ENCODE results near the gene SDK1.
"Not testable (repeated sequence)": the region's sequence is repeated elsewhere in the genome, so short reads cannot be mapped to it uniquely, and the experiment has no call there.

SDK1 gene

GRCh38 chr7:4207011-4207410 lies 906.0 kb downstream of the SDK1 start:
- DNase-seq (ENCODE audit: low read depth): no peak

DNA sequence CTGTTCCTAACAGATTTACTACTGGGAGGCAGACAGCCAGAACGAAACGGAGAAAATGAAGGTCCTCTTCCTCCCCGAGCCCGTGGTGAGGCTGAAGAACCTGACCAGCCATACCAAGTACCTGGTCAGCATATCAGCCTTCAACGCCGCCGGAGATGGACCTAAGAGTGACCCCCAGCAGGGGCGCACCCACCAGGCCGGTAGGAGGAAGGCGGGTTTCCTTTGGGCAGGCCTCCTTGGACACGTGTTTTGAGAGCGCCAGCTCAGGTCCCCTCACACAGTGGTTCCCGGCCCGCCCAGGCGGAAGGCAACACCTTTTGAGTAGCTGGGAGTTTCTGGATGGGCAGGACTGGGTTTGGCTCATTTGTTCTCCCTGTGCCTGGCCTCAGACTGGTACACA lies 907.0 kb downstream of the SDK1 start:
- no peak for DNase-seq (ENCODE audit: low read depth)

GRCh38 chr7:4208586-4208985 lies 907.5 kb downstream of the SDK1 start:
- no peak for DNase-seq (ENCODE audit: low read depth)

GRCh38 chr7:4209126-4209525 lies 908.1 kb downstream of the SDK1 start:
- DNase-seq (ENCODE audit: low read depth): no peak

DNA sequence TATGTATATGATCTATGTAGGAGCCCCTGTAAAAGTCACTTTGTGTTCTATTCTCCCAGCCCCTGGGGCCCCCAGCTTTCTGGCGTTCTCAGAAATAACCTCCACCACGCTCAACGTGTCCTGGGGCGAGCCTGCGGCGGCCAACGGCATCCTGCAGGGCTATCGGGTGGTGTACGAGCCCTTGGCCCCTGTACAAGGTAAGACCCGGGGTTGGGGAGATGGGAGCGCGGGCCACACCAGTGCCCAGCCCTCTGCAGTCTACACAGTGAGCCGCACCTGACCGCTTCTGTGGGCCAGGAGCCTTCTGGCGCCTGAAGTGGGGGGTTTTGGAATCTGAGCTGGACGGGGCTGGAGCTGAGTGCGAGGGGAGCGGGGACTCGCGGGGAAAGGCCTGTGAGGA lies 908.9 kb downstream of the SDK1 start:
- no peak for DNase-seq (ENCODE audit: low read depth)

DNA sequence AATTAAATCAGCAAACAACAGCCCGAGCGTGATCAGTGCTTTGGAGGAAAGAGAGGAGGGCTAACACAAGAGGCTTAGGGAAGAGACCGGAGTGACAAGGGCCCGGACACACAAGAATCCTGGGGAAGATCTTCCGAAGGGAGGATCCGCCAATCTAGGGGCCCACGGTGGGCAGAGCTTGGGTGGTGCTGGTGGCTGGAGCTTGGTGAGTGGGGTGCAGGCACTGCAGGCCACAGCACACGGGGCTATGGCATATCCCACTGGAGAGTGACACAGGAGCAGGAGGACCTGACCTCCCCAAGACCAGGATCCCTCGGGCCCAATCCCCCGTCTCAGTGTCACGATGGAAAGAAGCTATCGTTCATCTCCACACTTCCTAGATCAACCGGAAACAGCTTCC lies 909.8 kb downstream of the SDK1 start:
- DNase-seq (ENCODE audit: low read depth): no peak

DNA sequence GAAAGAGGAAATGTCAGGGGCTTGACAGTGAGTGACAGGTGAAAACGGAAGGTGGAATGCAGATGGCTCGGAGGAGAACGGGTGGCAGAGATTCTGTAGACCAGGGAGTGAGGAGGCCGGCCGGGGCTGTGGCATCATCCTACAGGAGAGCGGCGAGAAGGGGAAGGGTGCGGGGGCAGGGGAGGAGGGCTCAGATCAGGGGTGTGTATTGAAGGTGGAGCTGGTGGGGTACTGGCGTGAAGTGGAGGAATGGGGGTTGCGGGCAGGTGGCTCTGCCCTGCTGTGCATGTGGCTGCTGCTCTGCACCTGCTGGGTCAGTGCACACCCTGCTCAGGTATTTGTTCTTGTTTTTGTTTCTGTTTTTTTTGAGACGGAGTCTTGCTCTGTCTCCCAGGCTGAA lies 910.2 kb downstream of the SDK1 start:
- DNase-seq (ENCODE audit: low read depth): no peak

DNA sequence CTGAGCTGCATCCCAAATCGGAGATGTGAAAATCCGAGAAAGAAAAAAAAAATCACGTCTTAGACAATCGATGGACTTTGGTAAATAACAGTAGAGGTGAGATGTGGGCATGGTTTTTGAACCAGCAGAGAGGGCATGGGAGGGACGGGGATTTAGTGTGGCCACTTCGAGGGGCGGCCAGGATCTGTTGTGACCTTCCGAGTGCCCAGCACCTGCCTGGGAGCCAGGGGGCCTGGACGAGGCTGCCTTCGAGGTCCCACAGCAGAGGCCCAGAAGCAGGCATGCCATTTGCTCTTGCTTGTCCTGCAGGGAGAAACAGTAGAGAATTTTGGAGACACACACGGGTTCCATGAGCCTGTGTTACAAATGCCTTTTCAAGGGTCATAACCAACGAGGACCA lies 911.3 kb downstream of the SDK1 start:
- no peak for DNase-seq (ENCODE audit: low read depth)

- DNase-seq (ENCODE audit: low read depth): no peak
Observed at GRCh38 chr7:4214291-4215155, 913.5 kb downstream of the SDK1 start.

GRCh38 chr7:4215176-4215720 lies 914.2 kb downstream of the SDK1 start:
- DNase-seq (ENCODE audit: low read depth): no peak

DNA sequence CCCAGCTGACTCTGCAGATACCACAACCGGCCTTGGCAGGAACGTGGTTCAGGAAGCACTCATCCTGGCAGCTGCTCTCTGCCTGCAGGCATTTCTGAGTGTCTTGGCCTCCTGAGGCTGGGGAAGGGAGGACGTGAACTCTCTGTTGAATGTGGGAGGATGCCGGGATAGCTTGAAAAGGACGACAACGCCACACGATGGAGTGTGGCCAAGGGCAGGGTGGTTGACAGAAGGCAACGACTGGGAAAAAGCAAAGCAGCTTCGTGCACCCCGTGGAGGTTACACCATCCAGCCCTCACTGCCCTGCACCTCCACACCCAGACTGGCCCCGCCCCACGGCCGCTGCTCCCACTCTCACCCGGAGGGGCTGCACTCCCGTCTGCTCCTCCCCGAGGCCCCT lies 915.0 kb downstream of the SDK1 start:
- DNase-seq (ENCODE audit: low read depth): no peak

- not testable (repeated sequence) for DNase-seq (ENCODE audit: low read depth)
Observed at GRCh38 chr7:4217126-4217660, 916.1 kb downstream of the SDK1 start.

DNA sequence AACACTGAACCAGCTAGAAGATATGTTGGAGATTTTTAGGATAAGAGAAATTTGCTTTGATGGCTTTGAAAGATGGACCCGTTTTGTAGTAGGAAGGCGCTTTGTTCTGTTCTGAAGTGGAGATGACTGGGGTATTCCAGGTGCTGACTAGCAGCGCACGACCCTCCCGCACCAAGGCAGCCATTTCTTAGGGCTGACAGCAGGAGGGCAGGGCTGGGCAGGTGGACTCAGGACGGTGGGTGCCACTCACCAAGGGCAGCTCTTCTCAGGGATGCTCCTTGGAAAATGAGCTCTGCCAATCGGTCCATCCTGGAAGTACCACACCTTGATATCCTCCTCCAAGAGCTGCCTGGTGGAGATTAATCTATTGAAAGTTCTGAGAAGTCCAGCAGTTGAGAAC lies 917.4 kb downstream of the SDK1 start:
- no peak for DNase-seq (ENCODE audit: low read depth)

GRCh38 chr7:4220011-4220410 lies 919.0 kb downstream of the SDK1 start:
- DNase-seq (ENCODE audit: low read depth): no peak

DNA sequence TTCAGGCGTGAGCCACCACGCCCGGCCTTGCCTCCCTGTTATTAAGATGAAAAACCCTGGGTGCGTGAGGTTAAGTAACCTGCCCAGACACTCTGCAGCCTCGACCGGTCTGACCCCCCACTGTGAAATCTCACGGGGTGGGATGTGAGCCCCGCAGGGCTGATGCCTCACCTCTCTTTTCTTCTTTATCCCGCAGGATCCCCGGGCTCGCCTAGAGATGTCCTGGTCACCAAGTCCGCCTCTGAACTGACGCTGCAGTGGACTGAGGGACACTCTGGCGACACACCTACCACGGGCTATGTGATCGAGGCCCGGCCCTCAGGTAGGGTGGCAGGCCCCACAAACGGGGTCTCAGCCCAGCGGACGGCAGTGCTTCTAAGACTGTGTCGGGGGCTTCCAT lies 920.0 kb downstream of the SDK1 start:
- no peak for DNase-seq (ENCODE audit: low read depth)

GRCh38 chr7:4222676-4223075 lies 921.6 kb downstream of the SDK1 start:
- no peak for DNase-seq (ENCODE audit: low read depth)

DNA sequence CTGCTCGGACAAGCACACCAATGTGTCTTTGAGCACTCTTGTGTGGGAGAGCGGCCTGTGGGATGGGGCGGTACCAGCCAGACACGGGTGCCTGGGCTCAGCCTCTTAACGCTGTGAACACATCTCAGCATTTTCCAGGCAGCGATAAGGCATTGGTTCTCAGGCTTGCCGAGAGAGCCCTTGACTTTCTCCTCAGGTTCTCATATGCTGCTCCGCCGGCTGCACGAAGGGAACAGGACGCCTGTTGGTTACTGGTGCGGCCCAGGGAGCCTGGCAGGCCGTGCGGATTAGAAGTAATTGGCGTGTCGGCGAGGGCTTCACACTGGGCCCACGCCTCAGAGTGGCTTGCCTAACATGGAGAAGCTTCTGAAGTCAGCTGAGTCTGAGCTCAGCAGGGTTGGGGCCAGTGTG lies 924.3 kb downstream of the SDK1 start:
- no peak for DNase-seq (ENCODE audit: low read depth)

- no peak for DNase-seq (ENCODE audit: low read depth)
Observed at GRCh38 chr7:4225881-4226523, 925.0 kb downstream of the SDK1 start.

DNA sequence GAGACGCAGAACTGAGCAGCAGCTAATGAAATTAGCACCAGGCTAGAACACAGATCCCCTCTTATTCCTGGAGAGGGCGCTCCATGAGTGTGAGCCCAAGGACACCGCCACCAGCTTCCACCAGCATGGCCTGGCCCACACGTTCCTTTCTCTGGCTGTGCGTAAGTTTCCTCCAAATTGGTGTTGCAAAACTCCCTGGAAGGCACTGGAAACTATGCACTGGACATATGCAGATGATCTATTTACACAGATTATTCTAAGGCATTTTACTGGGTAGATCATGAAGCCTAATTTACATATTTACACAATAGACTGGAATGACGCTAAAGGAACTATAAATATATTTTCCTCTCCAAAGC lies 925.5 kb downstream of the SDK1 start:
- no peak for DNase-seq (ENCODE audit: low read depth)

DNA sequence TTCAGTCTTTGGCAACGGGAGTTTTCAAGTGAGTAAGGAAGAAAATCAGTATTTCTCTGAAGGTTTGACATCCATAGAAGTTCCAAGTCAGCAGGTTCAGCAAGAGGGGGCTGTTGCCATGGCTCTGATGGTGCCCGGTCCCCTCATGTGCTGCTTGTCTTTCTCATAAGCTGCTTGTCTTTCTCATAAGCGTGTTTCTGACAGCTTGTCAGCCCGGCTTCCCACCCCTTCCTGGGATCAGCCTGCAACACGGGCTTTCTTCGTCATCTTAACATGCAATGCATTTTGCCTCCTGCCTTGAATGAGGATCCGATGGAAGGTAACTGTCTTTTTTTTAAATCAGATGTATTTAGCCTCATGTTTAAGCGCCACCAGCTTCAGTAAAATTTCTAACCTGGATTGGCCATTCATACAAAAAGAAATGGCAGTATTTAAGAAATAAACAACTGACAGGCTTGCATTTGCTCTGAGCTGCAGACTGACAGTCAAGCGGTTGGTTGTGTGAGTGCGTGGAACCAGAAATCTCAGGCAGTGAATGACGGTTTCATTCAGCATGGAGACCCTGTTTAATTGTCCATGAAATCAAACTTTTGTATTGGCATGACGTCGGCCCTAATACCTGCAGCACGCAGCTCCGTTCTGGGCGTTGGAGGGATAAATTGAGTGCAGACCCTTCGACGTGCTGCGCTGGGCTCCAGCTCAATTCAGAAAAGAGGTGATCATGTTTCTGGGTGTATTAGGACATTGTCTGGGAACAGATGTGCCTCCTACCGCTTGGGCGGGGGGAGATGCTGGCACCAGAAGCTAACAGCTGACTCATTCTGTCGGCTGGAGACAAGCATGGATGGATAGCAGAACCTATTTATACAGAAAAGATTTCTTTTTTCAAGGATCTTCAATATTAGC lies 926.3 kb downstream of the SDK1 start:
- DNase-seq (ENCODE audit: low read depth): no peak

- no peak for DNase-seq (ENCODE audit: low read depth)
Observed at GRCh38 chr7:4230352-4230751, 929.3 kb downstream of the SDK1 start.

DNA sequence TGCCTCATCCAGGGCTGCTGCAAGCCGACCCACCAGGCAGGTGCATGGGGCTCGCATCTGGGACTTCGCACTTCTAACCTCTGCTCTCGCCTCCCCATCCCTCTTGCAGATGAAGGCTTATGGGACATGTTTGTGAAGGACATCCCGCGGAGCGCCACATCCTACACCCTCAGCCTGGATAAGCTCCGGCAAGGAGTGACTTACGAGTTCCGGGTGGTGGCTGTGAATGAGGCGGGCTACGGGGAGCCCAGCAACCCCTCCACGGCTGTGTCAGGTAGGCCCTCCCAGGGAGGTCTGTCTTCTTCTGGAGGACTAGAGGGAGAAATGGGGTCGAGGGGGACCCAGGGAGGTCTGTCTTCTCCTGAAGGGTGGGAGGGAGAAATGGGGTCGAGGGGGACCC lies 932.1 kb downstream of the SDK1 start:
- no peak for DNase-seq (ENCODE audit: low read depth)

All from stimulated activated CD8-positive, alpha-beta memory T cell treated with anti-CD3 and anti-CD28 coated beads, Interleukin-12 subunit alpha, Interleukin-12 subunit beta, amount 100 ng/mL, for 4 hours (primary cell).